ENCODE results near the gene RASGRP3. TPM values are rescaled to one million over a fixed set of nuclear protein-coding genes. Genes with fewer than 3 reads are reported as not detected.

The RASGRP3 gene
- total RNA-seq, 4 donors from 2014 or later = 0.53 to 10.2 (median 5.3) TPM

DNA sequence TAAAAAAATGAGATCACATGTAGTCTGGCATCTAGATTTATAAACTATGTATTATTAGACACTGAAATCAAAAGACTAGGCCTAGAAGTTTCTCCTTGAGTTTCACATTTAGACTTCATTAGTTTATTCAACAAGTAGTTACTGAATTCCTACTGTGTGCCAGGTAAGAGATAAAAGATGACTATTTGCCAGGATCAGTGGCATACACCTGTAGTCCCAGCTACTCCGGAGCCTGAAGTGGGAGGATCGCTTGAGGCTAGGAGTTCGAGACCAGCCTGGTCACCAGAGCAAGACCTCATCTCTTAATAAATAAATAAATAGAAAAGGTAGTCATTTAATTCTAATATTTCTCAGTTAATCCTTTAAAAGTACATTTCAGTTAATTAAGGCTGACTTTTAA, 120.6 kb downstream of the RASGRP3 start:
- Histone ChIP-seq H3K9me3 (no peaks in the 10 kb centered on the region), H3K27ac (no peak overlapping the region), H3K27me3 (no peaks in the 10 kb centered on the region), H3K36me3 (peaks cover 4 to 35% (median 6%) of the 10 kb centered on the region in 3 donors), H3K4me3 (no peak overlapping the region), H3K4me1 (peaks cover 0 to 24% (median 9%) of the 10 kb centered on the region in 3 donors)
- WGBS, 2 donors = 76 to 100% methylated on average over 3 of the region's 3 CpGs
- intact Hi-C loops (cut with DNase I) = no loop called here
- no peak for DNase-seq
- TF ChIP-seq, protein P1, sequence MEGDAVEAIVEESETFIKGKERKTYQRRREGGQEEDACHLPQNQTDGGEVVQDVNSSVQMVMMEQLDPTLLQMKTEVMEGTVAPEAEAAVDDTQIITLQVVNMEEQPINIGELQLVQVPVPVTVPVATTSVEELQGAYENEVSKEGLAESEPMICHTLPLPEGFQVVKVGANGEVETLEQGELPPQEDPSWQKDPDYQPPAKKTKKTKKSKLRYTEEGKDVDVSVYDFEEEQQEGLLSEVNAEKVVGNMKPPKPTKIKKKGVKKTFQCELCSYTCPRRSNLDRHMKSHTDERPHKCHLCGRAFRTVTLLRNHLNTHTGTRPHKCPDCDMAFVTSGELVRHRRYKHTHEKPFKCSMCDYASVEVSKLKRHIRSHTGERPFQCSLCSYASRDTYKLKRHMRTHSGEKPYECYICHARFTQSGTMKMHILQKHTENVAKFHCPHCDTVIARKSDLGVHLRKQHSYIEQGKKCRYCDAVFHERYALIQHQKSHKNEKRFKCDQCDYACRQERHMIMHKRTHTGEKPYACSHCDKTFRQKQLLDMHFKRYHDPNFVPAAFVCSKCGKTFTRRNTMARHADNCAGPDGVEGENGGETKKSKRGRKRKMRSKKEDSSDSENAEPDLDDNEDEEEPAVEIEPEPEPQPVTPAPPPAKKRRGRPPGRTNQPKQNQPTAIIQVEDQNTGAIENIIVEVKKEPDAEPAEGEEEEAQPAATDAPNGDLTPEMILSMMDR (IDR thresholded peaks at IDR 0.05) = no peak
- TF ChIP-seq POLR2A (IDR thresholded peaks at IDR 0.05) = no peak

DNA sequence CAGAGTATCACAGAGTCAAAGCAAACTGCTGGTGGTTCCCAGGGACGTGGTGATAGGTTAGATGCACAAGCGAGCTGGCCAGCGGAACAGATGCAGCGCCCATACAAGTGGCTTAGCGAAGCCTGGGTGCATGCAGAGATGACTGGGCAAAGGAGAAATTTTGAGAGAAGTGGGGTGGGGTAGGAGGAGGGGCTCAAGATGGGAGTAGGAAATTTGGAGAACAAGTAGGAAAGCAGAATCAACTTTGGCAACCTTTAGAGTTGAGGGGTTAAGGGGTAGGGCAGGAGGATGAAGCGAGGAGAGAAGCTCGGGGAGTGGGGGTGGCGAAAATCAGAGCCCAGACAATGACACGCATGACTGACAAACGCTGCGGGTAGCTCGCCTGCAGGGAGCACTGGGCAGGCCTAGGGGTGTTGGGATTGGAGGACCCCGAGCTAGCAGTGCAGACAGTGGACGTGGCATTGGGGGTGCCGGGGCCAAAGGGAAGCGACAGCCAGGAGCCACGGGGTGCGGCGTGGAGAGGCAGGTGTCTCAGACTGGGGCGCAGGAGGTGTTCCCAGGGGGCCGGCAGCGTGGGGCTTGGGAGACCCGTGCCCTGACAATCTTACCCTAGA, 122.2 kb downstream of the RASGRP3 start:
- Histone ChIP-seq H3K4me1 (peaks cover 0 to 24% (median 9%) of the 10 kb centered on the region in 3 donors), H3K9me3 (no peaks in the 10 kb centered on the region), H3K27ac (peak overlapping the region; percentile 83 to 92 (median 90)), H3K27me3 (no peaks in the 10 kb centered on the region), H3K36me3 (peaks cover 0 to 18% (median 4%) of the 10 kb centered on the region in 3 donors), H3K4me3 (peak overlapping the region; percentile 81 to 96 (median 92))
- intact Hi-C loops (cut with DNase I) = no loop called here
- no peak for TF ChIP-seq POLR2A (IDR thresholded peaks at IDR 0.05)
- TF ChIP-seq, protein P1 (IDR thresholded peaks at IDR 0.05) = no peak
- WGBS, 2 donors = 1 to 2% methylated on average over 16 to 22 of the region's 23 CpGs
- DNase-seq = peak; percentile 11

DNA sequence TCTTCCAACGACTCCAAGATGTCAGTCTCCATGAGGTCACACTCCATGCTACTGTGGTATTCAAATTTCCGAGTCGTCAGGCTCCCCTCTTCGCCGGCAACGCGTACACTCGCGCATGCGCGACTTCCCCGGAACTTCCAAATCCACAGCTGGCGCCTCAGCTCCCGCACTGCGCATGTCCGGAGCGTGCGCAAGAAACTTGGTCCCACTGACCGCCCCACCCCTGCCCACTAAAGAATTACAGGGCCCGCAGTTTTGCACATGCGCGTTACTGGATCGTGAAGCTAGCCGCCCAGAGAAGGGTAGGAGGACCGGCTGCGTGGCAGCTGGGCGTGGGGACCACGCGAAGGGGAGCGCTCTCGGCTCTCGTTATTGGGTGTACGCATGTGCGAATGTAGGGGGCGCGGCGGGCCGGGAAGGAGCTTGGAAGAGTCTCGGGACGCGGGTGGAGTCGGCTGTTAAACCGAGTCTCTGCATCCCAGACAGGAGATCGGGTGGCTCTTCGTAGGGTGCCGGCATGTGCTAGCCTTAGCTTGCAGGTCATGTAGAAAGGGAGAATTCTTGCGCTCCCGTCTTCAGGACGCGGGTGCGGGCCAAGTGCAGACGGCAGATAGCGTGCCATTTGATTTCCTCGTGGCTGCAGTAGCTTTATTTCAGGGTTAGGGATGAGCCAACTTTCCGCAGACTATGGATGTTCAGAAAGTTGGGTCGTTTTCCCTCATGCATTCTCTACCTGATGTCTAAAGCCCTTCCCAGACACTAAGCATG, 122.9 kb downstream of the RASGRP3 start, which contains the start of gene FAM98A:
FAM98A (minus strand) TSS at position 125 of the 768 bp plus-strand sequence; CDS start at position 47, 78 bp downstream.
- Histone ChIP-seq H3K4me3 (peak within 1 kb of the TSS; percentile 81 to 96 (median 92)), H3K36me3 (peaks cover 0 to 11% (median 0%) of the 10 kb centered on the region in 3 donors), H3K27me3 (no peaks in the 10 kb centered on the region), H3K4me1 (peaks cover 0 to 24% (median 9%) of the 10 kb centered on the region in 3 donors), H3K27ac (peak within 1 kb of the TSS; percentile 83 to 92 (median 90)), H3K9me3 (no peaks in the 10 kb centered on the region)
- peak in 3 of 4 donors; percentile 14 to 56 (median 18) for TF ChIP-seq POLR2A (IDR thresholded peaks at IDR 0.05)
- TF ChIP-seq, protein P1 (IDR thresholded peaks at IDR 0.05) = peak in 2 of 6 experiments; percentile 3 to 34
- intact Hi-C loops (cut with DNase I) = no loop called here
- 0 to 10% methylated on average over 4 to 20 of the region's 56 CpGs for WGBS, 2 donors
- DNase-seq = peak; percentile 92

DNA sequence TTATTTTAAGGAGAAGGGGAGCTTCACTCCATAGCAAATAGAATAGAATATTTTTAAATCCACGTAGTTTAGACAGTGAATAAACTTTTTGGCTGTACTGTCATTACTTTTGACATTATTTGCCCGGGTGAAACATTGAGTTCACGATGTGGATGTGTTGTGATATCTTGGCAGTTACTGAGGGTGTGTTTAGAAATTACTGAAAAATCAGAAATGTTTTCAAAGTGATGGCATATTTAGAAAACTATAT, 123.4 kb downstream of the RASGRP3 start:
- intact Hi-C loops (cut with DNase I) = no loop called here
- 9 to 18% methylated on average over 3 of the region's 3 CpGs for WGBS, 2 donors
- Histone ChIP-seq H3K4me3 (peak overlapping the region; percentile 81 to 96 (median 92)), H3K9me3 (no peaks in the 10 kb centered on the region), H3K4me1 (peaks cover 0 to 28% (median 9%) of the 10 kb centered on the region in 3 donors), H3K27ac (peak overlapping the region; percentile 83 to 92 (median 90)), H3K36me3 (peaks cover 0 to 6% (median 0%) of the 10 kb centered on the region in 3 donors), H3K27me3 (no peaks in the 10 kb centered on the region)
- no peak for DNase-seq
- TF ChIP-seq, protein P1 (IDR thresholded peaks at IDR 0.05) = no peak
- TF ChIP-seq POLR2A (IDR thresholded peaks at IDR 0.05) = no peak

DNA sequence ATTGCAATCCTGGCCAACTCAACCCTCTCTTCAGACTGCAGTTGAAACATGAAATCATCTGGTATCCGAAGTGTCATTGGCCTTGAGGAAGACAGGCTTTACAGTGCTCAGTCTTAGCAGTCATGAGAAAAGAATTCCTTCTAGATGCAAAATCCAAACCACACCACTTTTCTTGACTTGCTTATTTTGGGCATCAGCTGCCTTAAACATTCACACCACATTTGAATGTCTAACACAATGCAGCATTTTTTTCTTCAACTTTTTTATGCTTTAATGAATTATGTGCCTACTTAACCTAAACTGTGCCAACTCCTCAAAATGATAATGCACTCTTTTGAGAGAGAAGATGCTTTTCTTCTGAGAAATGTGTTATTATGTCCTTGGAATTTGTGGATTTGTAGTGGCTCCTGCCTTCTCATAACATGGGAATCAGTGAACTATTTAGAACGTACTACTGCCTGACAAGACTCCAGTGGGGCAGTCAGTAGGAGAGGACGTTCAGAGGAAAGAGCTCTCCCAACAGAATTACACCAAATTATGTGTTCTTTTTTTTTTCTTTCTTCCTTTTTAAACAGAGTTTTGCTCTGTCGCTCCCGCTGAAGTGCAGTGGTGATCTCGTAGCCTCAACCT, 125.9 kb downstream of the RASGRP3 start:
- H3K36me3 ChIP-seq = no peaks in the 10 kb centered on the region
- H3K27me3 ChIP-seq = no peaks in the 10 kb centered on the region
- no peaks in the 10 kb centered on the region for H3K9me3 ChIP-seq
- no peak overlapping the region for H3K4me3 ChIP-seq
- intact Hi-C loops (cut with DNase I) = no loop called here
- 80 to 86% methylated on average over 6 of the region's 6 CpGs for WGBS, 2 donors
- H3K27ac ChIP-seq = no peak overlapping the region
- no peak for DNase-seq
- TF ChIP-seq POLR2A (IDR thresholded peaks at IDR 0.05) = no peak
- TF ChIP-seq, protein P1 (IDR thresholded peaks at IDR 0.05) = no peak
- peaks cover 0 to 30% (median 9%) of the 10 kb centered on the region in 3 donors for H3K4me1 ChIP-seq
